IMR-90 (cell line): ENCODE data around the gene INPP5A. TPM values are rescaled to one million over a fixed set of nuclear protein-coding genes. Genes with fewer than 3 reads are reported as not detected.

Experiments used
- ATAC-seq: fragments of 200-7000 bp; cut with Tn5 transposase; 2 replicates; pipeline ENCODE4 v1.9.1; 2020; ENCODE audit warnings: low read depth, mild to moderate bottlenecking, moderate library complexity
- BruUV-seq: library from RNA; stranded (reverse); fragments of 400-500 nt; replicated peaks from 2 replicates; lab custom pipeline; 2021; lab: Mats Ljungman, UMichigan
- CTCF ChIA-PET: fragments of 300-600 bp; formaldehyde crosslinking; extraction: SDS; loops from one replicate; lab custom pipeline; 2021; ENCODE audit warnings: antibody characterized with exemption; lab: Yijun Ruan, JAX
- POLR2A ChIA-PET: fragments of 300-600 bp; sonication (Branson Sonifier 250); formaldehyde crosslinking; loops from one replicate; lab custom pipeline; 2022; ENCODE audit warnings: antibody characterized with exemption; ENCODE audit not compliant: unreplicated experiment; lab: Charles Lee
- DNase-seq: peaks from one replicate; pipeline ENCODE4 v3.0.0; 2013
- H2AFZ ChIP-seq: replicated peaks from 2 replicates; pipeline ENCODE3; 2013; ENCODE audit warnings: low read length, mild to moderate bottlenecking; ENCODE audit not compliant: poor library complexity
- H2AK5ac ChIP-seq: 2 replicates; pipeline ENCODE4 v1.6.1; 2013; ENCODE audit warnings: low read depth, low read length, inconsistent platforms
- H2AK9ac ChIP-seq: replicated peaks from 2 replicates; pipeline ENCODE3; 2013; ENCODE audit warnings: mild to moderate bottlenecking, low read depth, low read length, moderate library complexity; ENCODE audit not compliant: poor library complexity
- H2BK120ac ChIP-seq: 2 replicates; pipeline ENCODE4 v1.6.1; 2013; ENCODE audit warnings: low read depth, low read length, inconsistent platforms
- H2BK15ac ChIP-seq: 3 replicates; pipeline ENCODE4 v1.6.1; 2013; ENCODE audit warnings: low read depth, low read length, inconsistent platforms
- H2BK20ac ChIP-seq: 2 replicates; pipeline ENCODE4 v1.6.1; 2013; ENCODE audit warnings: low read depth, mild to moderate bottlenecking, inconsistent platforms, low read length, moderate library complexity
- H2BK5ac ChIP-seq: 2 replicates; pipeline ENCODE4 v1.6.1; 2013; ENCODE audit warnings: mild to moderate bottlenecking, low read depth, low read length, inconsistent platforms; ENCODE audit not compliant: poor library complexity, severe bottlenecking
- H3K14ac ChIP-seq: replicated peaks from 2 replicates; pipeline ENCODE4 v1.6.1; 2013; ENCODE audit warnings: low read depth, low read length, inconsistent platforms
- H3K18ac ChIP-seq: 2 replicates; pipeline ENCODE4 v1.6.1; 2013; ENCODE audit warnings: low read depth, low read length, control low read depth
- H3K23ac ChIP-seq: 2 replicates; pipeline ENCODE4 v1.6.1; 2013; ENCODE audit warnings: low read depth, low read length, inconsistent platforms
- H3K27ac ChIP-seq: 2 replicates; pipeline ENCODE4 v1.5.1; 2013; ENCODE audit warnings: mild to moderate bottlenecking, control low read depth, low read length; ENCODE audit not compliant: insufficient read depth
- H3K27me3 ChIP-seq: 2 replicates; pipeline ENCODE4 v1.6.1; 2013; ENCODE audit warnings: low read length; ENCODE audit not compliant: control insufficient read depth, insufficient read depth
- H3K36me3 ChIP-seq: 2 replicates; pipeline ENCODE4 v1.6.1; 2013; ENCODE audit warnings: low read length, mixed read lengths; ENCODE audit not compliant: control insufficient read depth, insufficient read depth
- H3K4ac ChIP-seq: 2 replicates; pipeline ENCODE4 v1.6.1; 2013; ENCODE audit warnings: low read depth, low read length, inconsistent platforms
- H3K4me1 ChIP-seq: 2 replicates; pipeline ENCODE4 v1.6.1; 2013; ENCODE audit warnings: low read length, mixed read lengths; ENCODE audit not compliant: control insufficient read depth, insufficient read depth
- H3K4me2 ChIP-seq: 2 replicates; pipeline ENCODE4 v1.6.1; 2013; ENCODE audit warnings: low read depth, mild to moderate bottlenecking, control low read depth, low read length, moderate library complexity
- H3K4me3 ChIP-seq: 2 replicates; pipeline ENCODE4 v1.5.1; 2013; ENCODE audit warnings: low read depth, mild to moderate bottlenecking, control low read depth, low read length, moderate library complexity; ENCODE audit not compliant: insufficient read depth
- H3K56ac ChIP-seq: 2 replicates; pipeline ENCODE4 v1.6.1; 2013; ENCODE audit warnings: low read length, inconsistent platforms; ENCODE audit not compliant: insufficient read depth; ENCODE audit errors: extremely low read depth
- H3K79me1 ChIP-seq, 2 experiments: 2 replicates each; pipeline ENCODE4 v1.6.1; 2013; ENCODE audit warnings: low read length in 2 of 2, inconsistent platforms in 1 of 2, low read depth in 1 of 2
- H3K9ac ChIP-seq: 2 replicates; pipeline ENCODE4 v1.6.1; 2013; ENCODE audit warnings: low read depth, low read length, control low read depth
- H3K9me1 ChIP-seq: 2 replicates; pipeline ENCODE4 v1.6.1; 2013; ENCODE audit warnings: low read length, inconsistent platforms; ENCODE audit not compliant: insufficient read depth
- H3K9me3 ChIP-seq: 2 replicates; pipeline ENCODE4 v1.6.1; 2013; ENCODE audit warnings: low read length; ENCODE audit not compliant: control insufficient read depth, insufficient read depth
- H4K20me1 ChIP-seq: 2 replicates; pipeline ENCODE4 v1.6.1; 2013; ENCODE audit warnings: low read length, inconsistent platforms; ENCODE audit not compliant: insufficient read depth
- H4K5ac ChIP-seq: 2 replicates; pipeline ENCODE4 v1.6.1; 2013; ENCODE audit warnings: mild to moderate bottlenecking, low read depth, low read length, control low read depth
- H4K8ac ChIP-seq, 2 experiments: 2 replicates each; pipeline ENCODE4 v1.6.1; 2013; ENCODE audit warnings: low read depth in 2 of 2, low read length in 2 of 2, control low read depth in 1 of 2, inconsistent platforms in 1 of 2
- H4K91ac ChIP-seq: 2 replicates; pipeline ENCODE4 v1.6.1; 2013; ENCODE audit warnings: low read depth, low read length, inconsistent platforms; ENCODE audit not compliant: insufficient read depth
- CHD1 ChIP-seq: IDR thresholded peaks from 2 replicates; pipeline ENCODE4 v1.6.1; 2012; ENCODE audit warnings: low read depth, low read length, improper control_type of control experiment
- FOS ChIP-seq: fragments of 150-350 bp; IDR thresholded peaks from 2 replicates; pipeline ENCODE4 v1.6.1; 2016; ENCODE audit warnings: low read depth, low read length
- MAZ ChIP-seq: IDR thresholded peaks from 2 replicates; pipeline ENCODE4 v1.6.1; 2012; ENCODE audit warnings: low read depth, mild to moderate bottlenecking, low read length, improper control_type of control experiment, moderate library complexity, borderline replicate concordance
- RCOR1 ChIP-seq: IDR thresholded peaks from 2 replicates; pipeline ENCODE4 v1.6.1; 2012; ENCODE audit warnings: mild to moderate bottlenecking, low read length, improper control_type of control experiment; ENCODE audit not compliant: insufficient replicate concordance
- RFX5 ChIP-seq: IDR thresholded peaks from 2 replicates; pipeline ENCODE4 v1.8.0; 2012; ENCODE audit warnings: low read depth, mild to moderate bottlenecking, low read length, moderate library complexity
- SMC3 ChIP-seq: fragments of 150-350 bp; IDR thresholded peaks from 2 replicates; pipeline ENCODE4 v1.6.1; 2016; ENCODE audit warnings: low read depth, mild to moderate bottlenecking, antibody characterized with exemption, low read length, moderate library complexity
- USF2 ChIP-seq: fragments of 150-350 bp; IDR thresholded peaks from 2 replicates; pipeline ENCODE4 v1.6.1; 2017; ENCODE audit warnings: mild to moderate bottlenecking, antibody characterized with exemption, low read length, low read depth
- WGBS, 2 experiments: methylation state at CpG; one replicate each; pipeline versions ENCODE4 v1.1.5 to v1.1.7; 2013; ENCODE audit warnings: missing lambda C conversion rate in 2 of 2; ENCODE audit not compliant: insufficient read length in 1 of 2; ENCODE audit errors: extremely low coverage in 2 of 2; 5-methylcytosine and 5-hydroxymethylcytosine counted together
- dilution Hi-C: fragments of 300-500 bp; cut with HindIII; formaldehyde crosslinking; loops from one replicate; pipeline ENCODE4 v1.14.3; 2018; ENCODE audit warnings: low sequenced_read_pairs; ENCODE audit not compliant: unreplicated experiment
- in situ Hi-C: fragments of 300-500 bp; cut with MboI; formaldehyde crosslinking; loops from 3 replicates; pipeline ENCODE4 v1.14.3; 2019; ENCODE audit warnings: low sequenced_read_pairs, inconsistent platforms, mixed read lengths
- intact Hi-C: fragments of 100-400 bp; cut with micrococcal nuclease; formaldehyde crosslinking; loops from 2 replicates; pipeline ENCODE4 v1.10.0; 2022
- polyA plus RNA-seq, 3 experiments: library from polyadenylated mRNA; depleted of rRNA; stranded (reverse); fragments of >200 nt; gene quantifications; 2 replicates each; pipeline ENCODE4 v1.2.3, GENCODE V29; 2012; ENCODE audit warnings: low replicate concordance in 1 of 3
- total RNA-seq: library from RNA; depleted of rRNA; stranded (reverse); fragments of >200 nt; gene quantifications from 2 replicates; pipeline ENCODE4 v1.2.3, GENCODE V29; 2012

Gene INPP5A
- total and polyA plus RNA-seq, 2 of the 4 experiments (the other 2 are of a cell fraction), result 21.4 to 36.7 TPM

- Histone ChIP-seq H3K18ac (peak overlapping the region; percentile 93), H3K14ac (peak overlapping the region; percentile 80), H3K23ac (peak overlapping the region; percentile 48), H3K4me1 (peaks cover 14% of the 10 kb centered on the region), H4K20me1 (no peaks in the 10 kb centered on the region), H4K5ac (peak overlapping the region; percentile 97), H3K27me3 (no peaks in the 10 kb centered on the region), H3K4me2 (peak overlapping the region; percentile 41), H3K9ac (peak overlapping the region; percentile 73), H4K8ac (peak overlapping the region; percentile 91 to 98), H2AK5ac (peak overlapping the region; percentile 48), H2AFZ (peak overlapping the region; percentile 92), H3K79me1 (peaks cover 4 to 19% of the 10 kb centered on the region in 2 experiments), H3K27ac (peak overlapping the region; percentile 90), H2AK9ac (peak overlapping the region; percentile 91), H4K91ac (peak overlapping the region; percentile 91), H2BK5ac (peak overlapping the region; percentile 80), H3K4me3 (no peak overlapping the region), H3K9me1 (no peaks in the 10 kb centered on the region), H2BK20ac (peak overlapping the region; percentile 47; the same call in 1 of the 2 replicates), H3K4ac (peak overlapping the region; percentile 82), H3K9me3 (peaks cover 4% of the 10 kb centered on the region; the same call in 1 of the 2 replicates), H3K36me3 (peaks cover 14% of the 10 kb centered on the region; the same call in 1 of the 2 replicates), H2BK15ac (peak overlapping the region; percentile 50; the same call in 1 of the 3 replicates), H2BK120ac (peak overlapping the region; percentile 69), H3K56ac (no peak overlapping the region; the same call in 1 of the 2 replicates)
- ATAC-seq, result peak; percentile 85
- intact Hi-C loops (no loop called here), in situ Hi-C loops (no loop called here), dilution Hi-C loops (no loop called here)
- no TSS peak for BruUV-seq
- 37% methylated on average over 8 of the region's 27 CpGs; no CpG with 5 or more reads in 1 of the 2 experiments for WGBS, 2 experiments
- DNase-seq, result peak; percentile 58
- TF ChIP-seq FOS (0 out of 2 replicates have a peak, but pooled peaks have one; percentile 8), CHD1 (no peak), RCOR1 (no peak), USF2 (no peak), RFX5 (no peak), SMC3 (no peak), MAZ (peak; percentile 31; the same call in 1 of the 2 replicates)
- CTCF ChIA-PET, result no interaction called here
- POLR2A ChIA-PET, result no interaction called here
Measured at GRCh38 chr10:132700156-132701098, 162.8 kb downstream of the INPP5A start.
